Suppressor macrophage treated with lipopolysaccharide for 1 hour (primary cell): Measurements from ENCODE around the gene CTBP2.
A peak's percentile ranks its signal among the peaks of the same experiment; 100 is the strongest.

ENCODE experiments used
- DNase-seq, 3 donors: peaks; one replicate each; pipeline ENCODE4 v3.0.0-alpha.2; 2020 to 2022

CTBP2 gene

GRCh38 chr10:125104559-125104958 is 55.8 kb downstream of the CTBP2 start:
- DNase-seq: no peak

DNA sequence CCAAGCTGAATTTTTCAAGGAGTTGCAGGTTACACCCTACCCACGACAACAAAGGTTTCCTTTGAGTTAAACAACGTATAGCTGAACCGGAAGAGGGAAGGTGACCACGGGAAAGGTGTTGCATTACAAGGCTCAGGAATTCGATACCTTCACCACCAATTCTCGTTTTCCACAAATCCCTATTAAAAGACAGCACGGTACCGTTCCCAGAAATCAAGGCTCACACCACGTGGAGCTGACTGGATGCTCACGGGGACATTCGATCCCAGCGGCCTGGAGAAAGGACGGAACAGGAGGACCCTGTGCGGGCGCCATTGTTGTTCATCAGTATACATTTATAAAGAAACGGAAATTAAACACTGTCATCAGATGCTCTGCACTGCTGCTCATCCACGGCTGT is 56.4 kb downstream of the CTBP2 start:
- no peak for DNase-seq

GRCh38 chr10:125103466-125103865 is 56.9 kb downstream of the CTBP2 start:
- DNase-seq: no peak

DNA sequence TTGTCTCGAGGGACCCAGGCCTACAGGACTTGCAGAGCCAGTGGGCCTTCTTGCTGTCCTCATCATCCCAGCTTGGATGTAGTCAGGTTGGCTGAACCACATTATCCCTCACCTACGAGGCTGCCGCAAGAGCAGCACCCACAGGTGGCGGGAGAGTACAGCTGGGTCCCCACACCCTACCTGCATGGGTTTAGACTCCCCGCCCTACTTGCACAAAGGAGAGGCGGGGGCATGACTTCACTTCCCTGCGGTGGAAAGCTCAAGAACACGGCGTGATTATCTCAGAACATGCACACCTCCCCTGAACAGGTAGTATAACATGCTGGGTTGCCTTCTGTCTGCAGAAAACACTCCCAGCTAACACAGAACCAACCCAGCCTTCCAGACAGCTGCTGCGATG is 57.5 kb downstream of the CTBP2 start:
- DNase-seq: no peak

DNA sequence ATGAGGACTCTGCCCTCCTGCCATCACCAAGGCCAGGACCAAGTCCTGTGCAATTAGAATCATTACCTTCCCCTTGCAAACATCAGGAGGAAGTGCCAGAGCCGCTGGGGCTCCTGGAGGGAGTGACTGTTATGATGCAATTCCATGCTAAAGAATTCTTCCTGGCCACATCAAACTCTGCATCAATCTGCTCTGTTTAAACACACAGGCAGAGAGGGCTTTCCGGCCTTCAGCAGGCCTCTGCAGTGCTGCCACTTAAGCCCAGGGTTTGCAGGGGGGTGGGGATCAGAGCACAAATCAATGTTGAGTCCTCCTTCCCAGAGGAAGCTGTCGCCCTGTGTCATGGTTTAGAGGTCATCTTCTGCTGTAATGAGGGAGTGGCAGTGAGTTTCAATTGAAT is 58.1 kb downstream of the CTBP2 start:
- DNase-seq: no peak

GRCh38 chr10:125101581-125101980 is 58.8 kb downstream of the CTBP2 start:
- no peak for DNase-seq

GRCh38 chr10:125101049-125101448 is 59.3 kb downstream of the CTBP2 start:
- no peak for DNase-seq

DNA sequence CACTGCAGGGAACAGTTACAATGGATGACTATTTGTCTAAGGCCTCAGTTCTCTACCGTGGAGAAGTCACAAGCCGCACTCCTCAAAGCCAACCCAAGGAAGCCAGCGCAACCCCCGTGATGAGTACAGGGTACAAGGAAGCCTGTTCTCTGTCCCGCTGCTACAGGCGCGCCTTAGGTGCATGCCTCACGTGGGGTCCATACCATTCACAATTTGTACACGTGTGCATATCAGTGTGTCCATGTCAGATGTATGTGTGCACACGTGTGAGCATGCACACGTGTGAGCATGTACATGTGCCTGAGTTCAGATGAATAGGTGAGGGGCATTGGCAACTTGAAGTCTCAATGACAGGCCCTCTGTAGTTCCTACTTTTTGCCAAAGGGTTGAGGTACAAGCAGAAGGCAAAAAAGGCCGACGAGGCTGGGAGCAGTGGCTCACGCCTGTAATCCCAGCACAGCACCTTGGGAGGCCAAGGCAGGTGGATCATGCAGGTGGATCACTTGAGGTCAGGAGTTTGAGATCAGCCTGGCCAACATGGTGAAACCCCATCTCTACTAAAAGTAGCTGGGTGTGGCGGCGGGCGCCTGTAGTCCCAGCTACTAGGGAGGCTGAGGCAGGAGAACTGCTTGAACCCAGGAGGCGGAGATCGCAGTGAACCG is 62.8 kb downstream of the CTBP2 start:
- no peak for DNase-seq

GRCh38 chr10:125096975-125097374 is 63.4 kb downstream of the CTBP2 start:
- DNase-seq: no peak

DNA sequence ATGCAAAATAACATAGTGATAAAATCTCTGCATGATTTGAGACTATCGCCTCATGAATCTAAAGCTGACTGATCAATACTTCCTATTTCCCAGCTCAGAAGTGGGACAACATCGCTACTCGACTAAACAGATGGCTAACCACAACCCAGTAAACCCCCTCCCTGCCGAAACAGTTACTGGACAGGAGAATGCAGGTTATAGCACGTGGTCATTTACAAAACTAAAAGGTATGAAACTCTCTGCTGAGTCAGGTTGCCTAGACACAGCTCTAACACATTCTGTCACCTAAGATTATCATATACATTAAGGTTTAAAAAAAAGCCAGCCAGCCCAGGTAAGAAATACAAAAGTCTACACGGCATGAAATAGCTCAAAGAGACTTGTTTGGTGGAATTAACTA is 64.0 kb downstream of the CTBP2 start:
- no peak for DNase-seq

DNA sequence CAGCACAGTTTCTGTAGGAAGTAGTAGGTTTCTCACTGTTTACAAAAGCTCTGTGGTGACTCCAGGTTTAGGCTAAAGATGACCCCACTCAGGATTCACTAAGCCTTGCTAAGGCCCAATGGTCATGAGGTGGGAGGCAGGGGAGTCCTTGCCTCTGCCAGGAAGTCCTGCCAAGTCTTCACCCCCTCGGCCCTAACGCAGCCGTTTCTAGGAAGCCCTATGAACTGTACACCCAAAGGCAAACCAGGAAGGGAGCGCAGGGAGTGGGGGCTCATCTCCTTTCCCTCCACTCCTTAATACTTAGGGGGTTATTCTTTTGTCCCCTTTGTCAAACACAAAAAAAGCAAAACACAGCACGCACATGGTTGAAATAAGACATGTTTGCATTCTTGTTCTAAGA is 64.6 kb downstream of the CTBP2 start:
- DNase-seq: no peak

- DNase-seq: no peak
Measured at GRCh38 chr10:125095228-125095627, 65.1 kb downstream of the CTBP2 start.

DNA sequence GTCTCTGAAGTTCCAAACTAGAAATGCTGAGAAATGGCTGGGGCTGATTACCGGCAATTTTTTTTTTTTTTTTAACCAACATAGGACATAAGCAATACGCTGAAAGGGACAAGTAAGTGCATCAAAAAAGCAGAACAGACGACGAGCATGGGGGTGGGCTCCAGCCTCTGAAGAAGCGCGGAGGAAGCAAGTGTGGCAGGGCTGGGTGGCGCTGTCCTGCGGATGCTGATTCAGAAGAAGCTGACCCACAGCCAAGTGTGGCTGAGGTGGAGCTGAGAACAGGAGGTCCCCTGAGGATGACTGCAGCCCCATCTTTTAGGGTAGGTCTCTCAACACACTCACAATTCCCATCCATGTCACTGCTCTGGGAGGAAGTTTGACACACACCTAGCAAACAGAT is 65.6 kb downstream of the CTBP2 start:
- DNase-seq: peak; percentile 46 to 57 (median 53)

DNA sequence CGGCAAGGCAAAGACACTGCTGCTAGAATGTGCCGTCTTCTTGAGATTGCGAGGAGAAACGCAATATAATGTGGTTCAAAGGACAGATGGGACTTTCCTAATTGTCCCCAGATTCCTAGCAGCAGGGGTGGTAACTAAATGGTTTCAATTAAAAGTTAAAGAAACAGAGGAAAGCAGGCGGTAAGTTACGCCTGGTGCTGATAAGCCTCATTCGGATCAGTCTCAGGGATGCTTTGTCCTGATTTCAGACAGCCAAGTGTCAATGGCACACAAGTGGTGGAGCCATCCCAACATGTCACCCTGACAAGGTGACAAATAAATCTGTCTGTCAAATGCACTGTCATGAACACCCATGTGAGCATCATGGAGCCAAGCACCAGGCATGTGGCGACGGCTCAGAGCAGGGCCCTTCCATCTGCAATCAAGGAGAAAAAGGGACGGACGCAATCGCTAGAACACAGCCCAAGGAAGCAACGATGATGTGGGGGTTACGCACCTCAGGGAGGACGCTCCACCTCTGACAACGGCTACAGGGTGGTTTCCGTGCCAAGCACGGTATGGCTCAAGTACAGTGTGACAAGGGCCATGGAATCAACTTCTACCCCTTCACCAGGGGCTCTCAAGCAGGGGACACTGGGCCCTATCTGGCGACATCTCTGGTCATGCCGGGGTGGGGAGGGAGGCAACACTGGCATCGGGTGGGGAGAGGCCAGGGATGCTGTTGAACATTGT is 66.2 kb downstream of the CTBP2 start:
- no peak for DNase-seq

DNA sequence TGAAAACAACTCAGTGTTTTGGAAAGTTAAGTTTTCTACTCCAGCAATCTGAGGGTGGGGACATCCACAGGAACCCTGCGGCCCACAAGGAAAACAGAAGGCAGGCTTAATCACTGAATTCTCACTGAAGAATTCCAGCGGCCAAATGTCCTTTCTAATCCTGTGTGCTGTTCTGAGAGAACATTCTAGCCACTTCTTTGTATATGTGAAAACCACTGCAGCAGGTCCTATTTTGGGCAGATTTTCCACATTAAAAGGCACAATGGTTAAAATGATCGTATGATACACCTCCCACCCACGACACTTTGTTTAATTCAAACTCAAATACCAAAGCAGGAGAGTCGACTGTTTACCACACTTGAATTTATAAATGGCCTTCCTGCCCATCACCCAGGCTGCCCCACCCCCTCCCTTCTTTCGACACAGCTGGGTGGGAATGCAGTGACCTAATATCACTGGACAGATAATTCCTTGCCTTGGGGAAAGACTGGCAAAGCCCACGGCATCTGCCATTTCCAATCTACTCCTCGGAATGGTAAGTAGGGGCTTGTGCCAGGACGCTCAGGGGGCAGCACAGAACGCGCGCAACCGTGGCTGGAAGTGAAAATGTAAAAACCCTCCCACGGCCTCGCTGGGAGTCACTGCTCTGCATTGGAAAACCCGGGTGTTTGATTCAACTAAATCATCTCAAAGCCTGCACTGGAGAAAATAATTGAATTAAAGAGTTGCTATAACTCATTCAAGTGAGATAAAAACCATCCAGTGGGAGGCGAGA is 67.0 kb downstream of the CTBP2 start:
- no peak for DNase-seq

- no peak for DNase-seq
Measured at GRCh38 chr10:125092564-125093031, 67.8 kb downstream of the CTBP2 start.

DNA sequence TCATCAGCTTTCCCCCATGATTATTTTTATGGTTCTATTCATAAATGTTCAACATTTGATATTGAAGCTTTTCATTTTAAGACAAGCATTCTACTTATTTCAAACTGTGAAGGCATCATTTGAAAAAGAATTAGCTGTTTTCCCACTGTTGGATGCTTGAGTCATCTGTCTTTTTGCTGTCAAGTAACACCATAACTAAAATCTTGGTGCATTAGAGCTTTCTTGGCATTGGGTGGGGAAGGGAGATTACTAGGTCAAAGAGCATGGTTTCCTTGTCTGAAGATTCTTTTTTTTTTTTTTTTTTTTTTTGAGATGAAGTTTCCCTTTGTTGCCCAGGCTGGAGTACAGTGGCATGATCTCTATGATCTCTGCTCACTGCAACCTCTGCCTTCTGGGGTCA is 68.5 kb downstream of the CTBP2 start:
- DNase-seq: no peak

GRCh38 chr10:125089469-125089868 is 70.9 kb downstream of the CTBP2 start:
- no peak for DNase-seq

DNA sequence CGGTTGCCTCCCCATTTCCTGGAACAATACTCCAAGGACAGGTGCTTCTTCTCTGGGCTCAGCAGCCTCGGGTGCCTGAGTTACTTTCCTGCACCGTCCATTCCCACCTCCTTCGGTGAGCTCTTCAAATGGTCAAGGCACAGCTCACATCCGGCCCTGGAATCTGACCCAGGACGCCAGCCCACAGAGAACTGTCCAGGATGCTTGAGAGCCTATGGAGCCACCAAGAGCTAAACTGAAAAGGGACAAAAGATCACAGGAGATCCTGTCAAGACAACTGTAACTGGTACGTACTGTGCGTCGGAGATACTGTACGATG is 72.5 kb downstream of the CTBP2 start:
- DNase-seq: no peak

- no peak for DNase-seq
Measured at GRCh38 chr10:125087191-125087896, 73.0 kb downstream of the CTBP2 start.

DNA sequence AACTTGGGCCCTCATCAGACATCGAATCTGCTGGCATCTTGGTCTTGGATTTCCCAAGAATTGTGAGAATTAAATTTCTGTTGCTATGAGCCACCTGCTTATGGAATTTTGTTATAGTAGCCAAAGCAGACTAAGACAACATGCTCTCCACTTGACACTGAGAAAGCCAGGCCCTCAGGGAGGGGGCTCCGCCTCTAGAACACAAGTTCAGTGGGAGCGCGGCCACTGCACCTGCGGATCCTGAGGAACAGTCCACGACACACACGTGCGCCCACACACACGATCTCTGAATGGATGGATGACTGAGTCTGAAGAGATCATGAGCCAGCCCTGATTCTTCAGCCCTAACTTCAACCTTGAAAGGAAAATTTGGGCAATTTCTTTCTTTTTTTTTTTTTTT is 73.7 kb downstream of the CTBP2 start:
- DNase-seq: no peak

- no peak for DNase-seq
Measured at GRCh38 chr10:125085258-125086054, 74.9 kb downstream of the CTBP2 start.
